CD14-positive monocyte (primary cell): ENCODE results near the gene GAS7. TPM values are rescaled to one million over a fixed set of nuclear protein-coding genes. Genes with fewer than 3 reads are reported as not detected.
A peak's percentile ranks its signal among the peaks of the same experiment; 100 is the strongest.

ENCODE experiments used
- DNase-seq, 3 donors: peaks; one replicate each; pipeline ENCODE4 v3.0.0-alpha.2; 2011 to 2022
- H2AFZ ChIP-seq: 2 replicates; pipeline ENCODE4 v1.6.0; 2012; ENCODE audit warnings: mild to moderate bottlenecking, low read depth, low read length, inconsistent platforms; ENCODE audit not compliant: insufficient read depth, poor library complexity, severe bottlenecking
- H3K27ac ChIP-seq, 2 donors: 1 replicate in 1 of 2; 2 replicates in 1 of 2; pipeline ENCODE4 v1.5.1; 2012 to 2013; ENCODE audit warnings: low read length in 2 of 2, control low read depth in 1 of 2, inconsistent platforms in 1 of 2, low read depth in 1 of 2, mild to moderate bottlenecking in 1 of 2
- H3K27me3 ChIP-seq, 2 donors: one replicate each; pipeline versions ENCODE4 v1.6.0 to v1.6.1; 2011 to 2013; ENCODE audit warnings: low read length in 2 of 2; ENCODE audit not compliant: control insufficient read depth in 2 of 2, insufficient read depth in 2 of 2
- H3K36me3 ChIP-seq, 2 donors: replicated peaks in 1 of 2; 1 replicate in 1 of 2; 2 replicates in 1 of 2; pipeline versions ENCODE4 v1.5.1 to v1.6.1; 2012 to 2013; ENCODE audit warnings: low read length in 2 of 2, control low read depth in 1 of 2, inconsistent platforms in 1 of 2, mild to moderate bottlenecking in 1 of 2; ENCODE audit not compliant: insufficient read depth in 2 of 2, control insufficient read depth in 1 of 2
- H3K4me1 ChIP-seq, 2 donors: 1 replicate in 1 of 2; 2 replicates in 1 of 2; pipeline versions ENCODE4 v1.5.1 to v1.6.1; 2012 to 2013; ENCODE audit warnings: low read length in 2 of 2, control low read depth in 1 of 2, inconsistent platforms in 1 of 2, mild to moderate bottlenecking in 1 of 2, moderate library complexity in 1 of 2; ENCODE audit not compliant: insufficient read depth in 2 of 2, control insufficient read depth in 1 of 2
- H3K4me2 ChIP-seq: replicated peaks from 2 replicates; pipeline ENCODE3; 2012; ENCODE audit warnings: low read length, moderate library complexity, mild to moderate bottlenecking; ENCODE audit not compliant: poor library complexity, severe bottlenecking; ENCODE audit errors: extremely low read depth
- H3K4me3 ChIP-seq, 3 experiments: fragments of 200-600 bp in 1 of 3; sonication (generic) in 1 of 3; replicated peaks in 1 of 3; 1 replicate in 2 of 3; 2 replicates in 1 of 3; pipeline ENCODE4 v1.5.1; 2011 to 2013; ENCODE audit warnings: low read length in 3 of 3, mild to moderate bottlenecking in 3 of 3, control low read depth in 2 of 3, low read depth in 2 of 3, inconsistent platforms in 1 of 3, moderate library complexity in 1 of 3
- H3K79me2 ChIP-seq: 2 replicates; pipeline ENCODE4 v1.6.0; 2012; ENCODE audit warnings: mild to moderate bottlenecking, control low read depth, inconsistent platforms, low read length, moderate library complexity; ENCODE audit not compliant: insufficient read depth
- H3K9ac ChIP-seq: 2 replicates; pipeline ENCODE4 v1.6.0; 2017; ENCODE audit warnings: low read length, mild to moderate bottlenecking; ENCODE audit not compliant: insufficient read depth, poor library complexity, severe bottlenecking
- H3K9me3 ChIP-seq, 2 donors: replicated peaks in 1 of 2; 1 replicate in 1 of 2; 2 replicates in 1 of 2; pipeline versions ENCODE4 v1.5.1 to v1.6.1; 2012 to 2013; ENCODE audit warnings: low read length in 2 of 2, control low read depth in 1 of 2; ENCODE audit not compliant: control insufficient read depth in 1 of 2, insufficient read depth in 1 of 2
- H4K20me1 ChIP-seq: 2 replicates; pipeline ENCODE4 v1.6.0; 2012; ENCODE audit warnings: mild to moderate bottlenecking, low read length, control low read depth, moderate library complexity; ENCODE audit not compliant: insufficient read depth
- H3K27ac Mint-ChIP-seq, 7 donors: one replicate each; pipeline ENCODE4 v1.8.0; 2020; ENCODE audit warnings: mild to moderate bottlenecking in 7 of 7, mixed read lengths in 7 of 7, moderate library complexity in 6 of 7, inconsistent platforms in 2 of 7
- H3K27me3 Mint-ChIP-seq, 3 donors: one replicate each; pipeline ENCODE4 v1.8.0; 2021 to 2022; ENCODE audit warnings: low read depth in 3 of 3, mild to moderate bottlenecking in 3 of 3, mixed read lengths in 3 of 3, moderate library complexity in 3 of 3, inconsistent platforms in 1 of 3
- H3K36me3 Mint-ChIP-seq, 2 donors: one replicate each; pipeline ENCODE4 v1.8.0; 2020; ENCODE audit warnings: mixed read lengths in 2 of 2, inconsistent platforms in 1 of 2, mild to moderate bottlenecking in 1 of 2
- H3K4me1 Mint-ChIP-seq: one replicate; pipeline ENCODE4 v1.8.0; 2020; ENCODE audit warnings: mild to moderate bottlenecking, mixed read lengths
- H3K4me3 Mint-ChIP-seq, 2 donors: one replicate each; pipeline ENCODE4 v1.8.0; 2020; ENCODE audit warnings: mild to moderate bottlenecking in 2 of 2, mixed read lengths in 2 of 2, moderate library complexity in 1 of 2
- H3K9me3 Mint-ChIP-seq, 7 donors: one replicate each; pipeline ENCODE4 v1.8.0; 2020 to 2022; ENCODE audit warnings: mixed read lengths in 7 of 7, mild to moderate bottlenecking in 6 of 7, moderate library complexity in 6 of 7, inconsistent platforms in 2 of 7
- CTCF ChIP-seq: fragments of 200-600 bp; IDR thresholded peaks from one replicate; pipeline ENCODE4 v1.8.0; 2022; ENCODE audit warnings: antibody characterized with exemption, mild to moderate bottlenecking
- WGBS: methylation state at CpG from one replicate; pipeline ENCODE4 v1.1.5; 2013; ENCODE audit warnings: missing lambda C conversion rate; ENCODE audit not compliant: insufficient coverage; 5-methylcytosine and 5-hydroxymethylcytosine counted together
- intact Hi-C, 2 donors: fragments of 100-400 bp; cut with micrococcal nuclease; formaldehyde crosslinking; loops; one replicate each; pipeline versions ENCODE4 v1.15.0 to v1.15.1; 2023
- polyA plus RNA-seq, 3 donors: library from polyadenylated mRNA; depleted of rRNA in 1 of 3; unstranded in 2 of 3; stranded (reverse) in 1 of 3; fragments of 300-500 nt in 2 of 3; fragments of >200 nt in 1 of 3; fragmentation: Illumina TruSeq in 2 of 3; gene quantifications; 1 replicate in 2 of 3; 2 replicates in 1 of 3; pipeline ENCODE4 v1.2.3, GENCODE V29; 2012 to 2021

Gene GAS7
- polyA plus RNA-seq, 3 donors = 53.1 to 91.9 (median 66.6) TPM

GRCh38 chr17:10031606-10032005, 166.8 kb downstream of the GAS7 start:
- Histone ChIP-seq H3K4me1 (peaks cover 96 to 98% of the 10 kb centered on the region in 2 donors), H3K36me3 (peaks cover 21 to 40% of the 10 kb centered on the region in 2 donors), H4K20me1 (peaks cover 9% of the 10 kb centered on the region), H3K4me2 (no peak overlapping the region), H3K4me3 (no peak overlapping the region), H3K9ac (no peak overlapping the region), H2AFZ (no peak overlapping the region), H3K9me3 (no peaks in the 10 kb centered on the region), H3K79me2 (peaks cover 94% of the 10 kb centered on the region), H3K27ac (peak overlapping the region in 1 of 2 donors; percentile 94), H3K27me3 (no peaks in the 10 kb centered on the region)
- no peak for TF ChIP-seq CTCF
- H3K4me3 Mint-ChIP-seq = no peak overlapping the region
- intact Hi-C loops = no loop called here
- no peaks in the 10 kb centered on the region for H3K27me3 Mint-ChIP-seq
- H3K36me3 Mint-ChIP-seq = peaks cover 48 to 68% of the 10 kb centered on the region in 2 donors
- H3K27ac Mint-ChIP-seq = peak overlapping the region in 4 of 7 donors; percentile 30 to 99 (median 82)
- WGBS = 100% methylated on average over 6 of the region's 11 CpGs
- peaks cover 97% of the 10 kb centered on the region for H3K4me1 Mint-ChIP-seq
- DNase-seq = no peak
- H3K9me3 Mint-ChIP-seq = no peaks in the 10 kb centered on the region

- Mint-ChIP-seq H3K9me3 (no peaks in the 10 kb centered on the region), H3K4me1 (peaks cover 97% of the 10 kb centered on the region), H3K27ac (peak overlapping the region in 6 of 7 donors; percentile 30 to 74 (median 60)), H3K36me3 (peaks cover 53 to 72% of the 10 kb centered on the region in 2 donors), H3K4me3 (no peak overlapping the region), H3K27me3 (no peaks in the 10 kb centered on the region)
- H3K4me1 ChIP-seq = peaks cover 95 to 98% of the 10 kb centered on the region in 2 donors
- H3K9ac ChIP-seq = no peak overlapping the region
- H3K79me2 ChIP-seq = peaks cover 96% of the 10 kb centered on the region
- no peaks in the 10 kb centered on the region for H3K9me3 ChIP-seq
- 80% methylated on average over 1 of the region's 3 CpGs for WGBS
- intact Hi-C loops = no loop called here
- TF ChIP-seq CTCF = no peak
- peak overlapping the region; percentile 33 to 94 for H3K27ac ChIP-seq
- no peaks in the 10 kb centered on the region for H3K27me3 ChIP-seq
- H3K4me3 ChIP-seq = peak overlapping the region in 1 of 3 experiments; percentile 5
- H2AFZ ChIP-seq = no peak overlapping the region
- DNase-seq = no peak
- peaks cover 14% of the 10 kb centered on the region for H4K20me1 ChIP-seq
- H3K36me3 ChIP-seq = peaks cover 21 to 44% of the 10 kb centered on the region in 2 donors
- no peak overlapping the region for H3K4me2 ChIP-seq
Measured at GRCh38 chr17:10031127-10031526, 167.3 kb downstream of the GAS7 start.
